GM12865 (cell line): ENCODE data around the gene ADAMTS14.

Experiments used
- DNase-seq: peaks from one replicate; pipeline ENCODE4 v3.0.0; 2010; ENCODE audit warnings: low read depth
- H3K4me3 ChIP-seq: 2 replicates; pipeline ENCODE4 v1.5.1; 2011; ENCODE audit warnings: mild to moderate bottlenecking, low read depth, low read length, control low read depth
- TF ChIP-seq, protein P1 (sequence below): IDR thresholded peaks from 2 replicates; pipeline ENCODE4 v1.5.1; 2011; ENCODE audit warnings: low read length, control low read depth, low read depth, inconsistent platforms; ENCODE audit not compliant: insufficient read depth; ENCODE audit errors: missing control alignments

Gene ADAMTS14

DNA sequence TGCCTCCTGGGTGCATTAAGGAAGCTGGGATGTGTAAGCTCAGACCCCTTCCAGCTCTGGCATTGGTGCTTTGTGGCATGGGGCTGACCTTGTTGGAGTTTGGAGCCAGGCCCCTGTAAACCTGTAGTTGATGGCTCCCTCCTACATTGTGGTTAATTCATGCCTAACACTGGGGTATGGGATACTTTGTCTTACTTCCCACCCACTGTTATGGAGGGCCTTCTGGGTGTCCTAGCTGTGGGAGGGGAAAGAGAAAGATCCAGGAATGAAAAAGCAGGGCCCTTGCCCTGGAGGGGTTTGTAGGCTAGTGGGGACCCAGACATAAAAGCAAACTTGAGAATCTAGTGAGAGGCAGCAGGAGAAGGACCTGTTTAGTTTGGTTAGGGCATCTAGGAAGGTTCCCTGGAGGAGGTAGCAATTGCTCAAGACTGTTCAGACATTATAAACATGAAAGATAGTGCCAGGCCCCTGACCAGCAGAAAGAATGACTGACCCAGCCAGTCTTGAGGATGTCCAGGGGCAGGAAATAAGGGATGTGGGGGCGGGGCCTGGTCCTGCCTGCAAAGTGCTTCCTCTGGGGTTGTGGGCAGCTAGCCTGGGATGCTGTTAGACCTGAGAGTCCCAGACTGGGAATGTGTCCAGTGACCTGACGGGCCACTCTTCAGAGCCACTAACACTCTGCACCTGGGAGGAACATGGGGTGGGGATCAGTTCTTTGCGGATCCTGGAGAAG is 6.6 kb downstream of the ADAMTS14 start:
- TF ChIP-seq, protein P1, sequence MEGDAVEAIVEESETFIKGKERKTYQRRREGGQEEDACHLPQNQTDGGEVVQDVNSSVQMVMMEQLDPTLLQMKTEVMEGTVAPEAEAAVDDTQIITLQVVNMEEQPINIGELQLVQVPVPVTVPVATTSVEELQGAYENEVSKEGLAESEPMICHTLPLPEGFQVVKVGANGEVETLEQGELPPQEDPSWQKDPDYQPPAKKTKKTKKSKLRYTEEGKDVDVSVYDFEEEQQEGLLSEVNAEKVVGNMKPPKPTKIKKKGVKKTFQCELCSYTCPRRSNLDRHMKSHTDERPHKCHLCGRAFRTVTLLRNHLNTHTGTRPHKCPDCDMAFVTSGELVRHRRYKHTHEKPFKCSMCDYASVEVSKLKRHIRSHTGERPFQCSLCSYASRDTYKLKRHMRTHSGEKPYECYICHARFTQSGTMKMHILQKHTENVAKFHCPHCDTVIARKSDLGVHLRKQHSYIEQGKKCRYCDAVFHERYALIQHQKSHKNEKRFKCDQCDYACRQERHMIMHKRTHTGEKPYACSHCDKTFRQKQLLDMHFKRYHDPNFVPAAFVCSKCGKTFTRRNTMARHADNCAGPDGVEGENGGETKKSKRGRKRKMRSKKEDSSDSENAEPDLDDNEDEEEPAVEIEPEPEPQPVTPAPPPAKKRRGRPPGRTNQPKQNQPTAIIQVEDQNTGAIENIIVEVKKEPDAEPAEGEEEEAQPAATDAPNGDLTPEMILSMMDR: no peak
- no peak for DNase-seq
- no peak overlapping the region for H3K4me3 ChIP-seq

DNA sequence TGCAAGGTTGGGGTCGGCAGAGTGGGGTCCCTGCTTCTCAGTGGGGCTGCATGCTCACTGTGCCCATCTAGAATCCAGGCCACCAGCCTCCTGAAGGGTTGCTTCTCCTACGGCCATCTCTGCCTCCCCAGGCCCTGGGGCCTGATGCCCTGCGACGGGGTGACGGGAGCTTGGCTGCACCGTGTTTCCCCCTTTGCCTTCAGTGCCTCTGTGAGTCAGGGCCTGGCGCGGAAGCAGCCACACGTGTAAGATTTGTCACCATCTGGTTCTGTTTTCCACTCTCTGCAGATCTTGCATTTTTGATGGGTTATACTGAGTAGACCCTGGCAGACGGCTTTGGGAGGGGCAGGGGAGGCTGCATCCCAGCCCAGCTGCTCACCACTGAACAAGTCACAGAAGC is 7.2 kb downstream of the ADAMTS14 start:
- no peak for DNase-seq
- H3K4me3 ChIP-seq: no peak overlapping the region
- TF ChIP-seq, protein P1: no peak

DNA sequence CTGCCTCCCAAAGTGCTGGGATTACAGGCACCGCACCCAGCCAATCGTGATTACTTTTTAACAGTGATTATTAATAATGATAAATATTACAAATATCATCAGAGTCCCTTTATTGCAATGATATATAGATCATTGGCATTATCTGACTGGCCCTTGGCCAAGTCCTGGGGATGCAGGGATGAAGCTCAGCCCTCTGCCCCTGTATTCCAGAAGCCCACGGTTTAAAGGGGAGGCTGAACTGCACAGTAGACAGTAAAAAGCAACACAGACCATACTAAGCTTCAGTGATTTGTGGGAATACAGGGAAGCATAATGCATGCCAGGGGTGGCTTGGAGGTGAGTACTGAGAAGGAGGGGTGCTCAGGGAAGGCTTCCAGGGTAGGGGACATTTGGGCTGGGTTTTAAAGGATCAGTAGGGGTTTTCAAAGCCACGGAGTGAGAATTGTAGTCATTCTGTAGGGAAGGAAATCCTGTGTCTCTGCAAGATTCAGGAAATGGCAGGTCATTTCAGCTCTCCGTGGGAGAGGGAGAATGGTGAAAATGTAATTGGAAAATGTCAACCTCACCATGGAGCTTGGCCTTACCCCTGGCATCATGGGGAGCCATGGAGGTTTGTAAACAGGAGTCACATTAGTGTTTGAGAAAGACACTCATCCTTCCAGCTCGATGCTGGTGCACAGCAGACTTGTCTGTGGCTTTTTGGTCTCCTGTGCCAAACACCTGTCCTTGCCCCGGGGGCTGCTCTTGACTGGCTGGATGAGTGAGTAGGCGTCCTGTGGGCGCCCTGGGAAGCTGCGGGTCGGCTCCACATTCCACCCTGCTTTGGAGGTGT is 8.8 kb downstream of the ADAMTS14 start:
- TF ChIP-seq, protein P1: no peak
- H3K4me3 ChIP-seq: no peak overlapping the region
- DNase-seq: no peak

DNA sequence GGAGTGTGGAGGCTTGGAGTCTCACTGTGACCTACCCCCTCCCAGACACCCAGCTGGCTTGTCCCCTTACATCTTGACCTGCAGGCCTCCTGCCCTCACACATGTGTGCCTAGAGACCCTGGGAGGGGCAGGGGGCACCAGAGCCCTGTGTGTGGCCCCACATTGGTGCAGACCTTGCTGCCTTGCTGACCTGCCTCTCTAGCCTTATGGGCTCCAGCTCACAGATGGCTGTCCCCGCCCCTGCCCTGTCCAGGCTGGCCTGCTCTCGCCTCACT is 9.4 kb downstream of the ADAMTS14 start:
- DNase-seq: no peak

DNA sequence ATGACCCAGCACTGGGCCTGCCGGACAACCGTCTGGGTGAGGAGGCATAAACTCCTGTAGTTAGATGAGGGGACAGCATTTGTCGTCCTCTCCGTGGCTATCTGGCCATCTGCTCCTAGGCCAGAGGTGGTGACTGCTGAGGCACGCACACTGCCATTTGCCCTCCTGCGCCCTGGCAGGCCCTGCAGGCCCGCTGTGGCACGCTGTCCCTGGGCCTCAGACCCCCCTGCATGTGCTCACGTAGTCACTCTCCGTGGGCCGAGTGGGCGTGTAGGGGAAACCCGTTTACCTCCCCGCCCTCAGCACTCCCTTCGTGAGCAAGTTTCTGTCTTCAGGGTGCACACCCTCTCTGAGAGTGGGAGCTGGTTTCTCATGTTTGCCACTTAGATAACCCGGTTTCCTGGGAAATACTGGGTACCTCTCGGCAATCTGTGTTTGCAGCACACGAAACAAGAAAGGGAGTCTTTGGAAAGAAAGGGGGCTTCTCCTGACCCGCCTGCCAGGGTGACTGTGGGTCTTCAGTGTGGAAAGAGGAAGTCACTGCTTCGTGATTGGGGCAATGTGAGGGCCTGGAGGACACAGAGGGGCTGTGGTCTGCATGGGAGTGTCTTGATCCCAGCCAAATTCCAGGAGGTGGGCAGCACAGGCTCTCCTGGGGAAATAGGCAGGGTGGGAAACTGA is 10.8 kb downstream of the ADAMTS14 start:
- no peak overlapping the region for H3K4me3 ChIP-seq
- DNase-seq: no peak
- TF ChIP-seq, protein P1: no peak

More for the DNA sequence above, 9.4 kb downstream of the ADAMTS14 start:
- TF ChIP-seq, protein P1: no peak
- no peak overlapping the region for H3K4me3 ChIP-seq

DNA sequence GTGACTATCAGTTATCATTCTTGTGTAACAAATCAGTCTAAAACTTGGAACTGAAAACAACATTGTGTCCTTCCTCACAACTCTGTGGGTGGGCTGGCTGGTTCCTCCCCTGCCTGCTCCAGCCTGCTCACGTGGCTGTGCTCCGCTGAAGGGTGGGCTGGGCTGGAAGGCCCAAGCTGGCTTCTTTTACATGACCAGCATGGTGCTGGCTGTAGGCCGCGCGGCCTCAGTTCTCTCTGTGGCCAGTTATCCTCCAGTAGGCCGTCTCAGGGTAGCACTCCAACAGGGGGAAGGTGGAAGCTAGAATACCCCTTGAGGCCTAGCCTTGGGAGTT is 11.3 kb downstream of the ADAMTS14 start:
- no peak overlapping the region for H3K4me3 ChIP-seq
- no peak for DNase-seq
- TF ChIP-seq, protein P1: no peak
